HG03378 (cell line): ENCODE measurements around the gene MEX3D.

Experiments used
- ATAC-seq: cut with Tn5 transposase; IDR thresholded peaks from one replicate; pipeline ENCODE4 v1.9.1; 2021; ENCODE audit warnings: mild to moderate bottlenecking, moderate library complexity; ENCODE audit not compliant: unreplicated experiment

The MEX3D gene

GRCh38 chr19:1505991-1506881, 61.9 kb downstream of the MEX3D start:
- no peak for ATAC-seq

- ATAC-seq: no peak
These were observed 63.1 kb downstream of the MEX3D start for GRCh38 chr19:1505012-1505411.
